CD4-positive, alpha-beta T cell treated with Interferon alpha-2 for 1 hour (primary cell): ENCODE results near the gene MAP4K4.
"Not testable (repeated sequence)": the region's sequence is repeated elsewhere in the genome, so short reads cannot be mapped to it uniquely, and the experiment has no call there.

Experiments
- DNase-seq, 2 donors: peaks; one replicate each; pipeline ENCODE4 v3.0.0-alpha.2; 2020 to 2022

The MAP4K4 gene

DNA sequence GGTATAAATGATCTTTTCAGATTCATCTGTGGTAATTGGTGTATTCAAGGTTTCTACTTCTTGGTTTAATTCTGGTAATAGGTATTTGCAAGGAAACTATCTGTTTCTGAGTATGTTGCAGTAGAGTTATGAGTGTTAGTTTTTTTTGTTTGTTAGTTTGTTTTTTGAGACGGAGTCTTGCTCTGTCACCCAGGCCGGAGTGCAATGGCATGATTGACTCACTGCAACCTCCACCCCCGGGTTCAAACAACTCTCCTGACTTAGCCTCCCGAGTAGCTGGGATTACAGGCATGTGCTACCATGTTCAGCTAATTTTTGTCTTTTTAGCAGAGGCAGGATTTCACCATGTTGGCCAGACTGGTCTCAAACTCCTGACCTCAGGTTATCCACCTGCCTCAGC lies 233.3 kb downstream of the MAP4K4 start:
- DNase-seq: no peak

GRCh38 chr2:101931402-101931801 lies 233.9 kb downstream of the MAP4K4 start:
- DNase-seq: no peak

DNA sequence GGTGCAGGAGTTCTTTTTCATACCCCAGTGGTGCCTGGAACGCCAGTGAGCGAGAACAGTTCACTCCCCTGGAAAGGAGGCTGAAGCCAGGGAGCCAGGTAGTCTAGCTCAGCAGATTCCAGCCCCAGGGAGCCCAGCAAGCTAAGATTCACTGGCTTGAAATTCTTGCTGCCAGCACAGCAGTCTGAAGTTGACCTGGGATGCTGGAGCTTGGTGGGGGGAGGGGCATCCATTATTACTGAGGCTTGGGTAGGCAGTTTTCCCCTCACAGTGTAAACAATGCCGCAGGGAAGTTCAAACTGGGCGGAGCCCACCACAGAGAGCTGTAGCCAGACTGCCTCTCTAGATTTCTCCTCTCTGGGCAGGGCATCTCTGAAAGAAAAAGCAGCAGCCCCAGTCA lies 238.3 kb downstream of the MAP4K4 start:
- DNase-seq: not testable (repeated sequence)

DNA sequence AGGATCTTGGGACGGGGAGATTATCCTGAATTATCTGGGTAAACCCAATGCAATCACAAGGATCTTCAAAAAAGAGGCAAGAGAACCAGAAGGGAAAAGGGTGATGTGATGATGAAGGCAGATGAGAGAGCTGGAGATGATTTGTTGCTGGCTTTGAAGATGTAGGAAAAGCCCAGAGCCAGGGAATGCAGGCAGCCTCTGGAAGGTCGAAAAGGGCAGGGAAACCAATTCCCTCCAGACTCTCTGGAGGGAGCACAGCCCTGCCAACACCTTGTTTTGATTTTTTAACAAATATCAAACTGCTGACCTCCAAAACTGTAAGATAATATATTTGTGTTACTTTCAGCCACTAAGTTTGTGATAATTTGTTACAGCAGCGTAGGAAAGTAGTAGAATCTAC lies 245.3 kb downstream of the MAP4K4 start:
- DNase-seq: no peak
